GM12878 (cell line): ENCODE data around the gene CD58. TPM values are rescaled to one million over a fixed set of nuclear protein-coding genes. Genes with fewer than 3 reads are reported as not detected.

Experiments
- ATAC-seq: fragments of 200-7000 bp; cut with Tn5 transposase; 3 replicates; pipeline ENCODE4 v1.9.1; 2020; ENCODE audit warnings: mild to moderate bottlenecking, moderate library complexity
- BruUV-seq: library from RNA; stranded (reverse); fragments of 400-500 nt; replicated peaks from 2 replicates; lab custom pipeline; 2021; lab: Mats Ljungman, UMichigan
- CTCF ChIA-PET: fragments of 300-600 bp; sonication (Branson Sonifier 250); formaldehyde crosslinking; extraction: SDS; loops from one replicate; lab custom pipeline; 2021; ENCODE audit warnings: inconsistent platforms; lab: Yijun Ruan, JAX
- POLR2A ChIA-PET: fragments of 350-600 bp; formaldehyde crosslinking; extraction: SDS; loops from one replicate; lab custom pipeline; 2021; ENCODE audit warnings: inconsistent platforms; lab: Charles Lee
- RAD21 ChIA-PET: fragments of 300-600 bp; sonication (Branson Sonifier 250); formaldehyde crosslinking; loops from one replicate; lab custom pipeline; 2023; ENCODE audit warnings: antibody characterized with exemption; ENCODE audit not compliant: unreplicated experiment; lab: Charles Lee
- SMC1A ChIA-PET: fragments of 300-600 bp; sonication (Branson Sonifier 250); formaldehyde crosslinking; loops from one replicate; lab custom pipeline; 2023; ENCODE audit not compliant: unreplicated experiment, uncharacterized antibody; lab: Charles Lee
- DNase-seq: peaks from one replicate; pipeline ENCODE4 v3.0.0-alpha.2; 2011; ENCODE audit warnings: low read depth, low spot score
- FAIRE-seq: peaks from 3 replicates; lab custom pipeline; 2011; peaks lifted over from hg19 to GRCh38; lab: Jason Lieb, UNC
- H2AFZ ChIP-seq: 2 replicates; pipeline ENCODE4 v1.6.0; 2011; ENCODE audit warnings: low read depth, low read length, control low read depth; ENCODE audit not compliant: control insufficient read depth
- H3K27ac ChIP-seq: 2 replicates; pipeline ENCODE4 v1.5.1; 2011; ENCODE audit warnings: control low read depth; ENCODE audit not compliant: control insufficient read depth, insufficient read depth
- H3K27me3 ChIP-seq, 2 experiments: replicated peaks in 1 of 2; 2 replicates each; pipeline versions ENCODE4 v1.6.0 to v1.6.1; 2011; ENCODE audit warnings: low read length in 1 of 2; ENCODE audit not compliant: control insufficient read depth in 2 of 2, insufficient read depth in 2 of 2
- H3K36me3 ChIP-seq, 2 experiments: 2 replicates each; pipeline ENCODE4 v1.5.1; 2011; ENCODE audit warnings: low read length in 1 of 2; ENCODE audit not compliant: control insufficient read depth in 2 of 2, insufficient read depth in 2 of 2
- H3K4me1 ChIP-seq: 2 replicates; pipeline ENCODE4 v1.6.1; 2011; ENCODE audit warnings: mild to moderate bottlenecking, low read length, moderate library complexity, mixed read lengths; ENCODE audit not compliant: control insufficient read depth, insufficient read depth
- H3K4me2 ChIP-seq: 2 replicates; pipeline ENCODE4 v1.6.0; 2011; ENCODE audit warnings: control low read depth; ENCODE audit not compliant: control insufficient read depth, insufficient read depth
- H3K4me3 ChIP-seq: fragments of 200-600 bp; sonication (generic); 2 replicates; pipeline ENCODE4 v1.5.1; 2016
- H3K79me2 ChIP-seq: 2 replicates; pipeline ENCODE4 v1.6.0; 2011; ENCODE audit warnings: low read length; ENCODE audit not compliant: control insufficient read depth, insufficient read depth
- H3K9ac ChIP-seq: 2 replicates; pipeline ENCODE4 v1.8.0; 2011; ENCODE audit warnings: low read length, control low read depth, mixed read lengths; ENCODE audit not compliant: control insufficient read depth, insufficient read depth
- H3K9me3 ChIP-seq: replicated peaks from 3 replicates; pipeline ENCODE4 v1.5.1; 2011; ENCODE audit warnings: mild to moderate bottlenecking, low read length; ENCODE audit not compliant: control insufficient read depth, insufficient read depth
- H4K20me1 ChIP-seq: 2 replicates; pipeline ENCODE4 v1.6.0; 2011; ENCODE audit not compliant: control insufficient read depth, insufficient read depth
- ATF7 ChIP-seq: fragments of 450-650 bp; IDR thresholded peaks from 2 replicates; pipeline ENCODE4 v1.6.1; 2016; ENCODE audit warnings: low read depth, mild to moderate bottlenecking
- BCL11A ChIP-seq: IDR thresholded peaks from 2 replicates; pipeline ENCODE4 v1.6.1; 2011; ENCODE audit warnings: low read depth, low read length
- CREB1 ChIP-seq: IDR thresholded peaks from 2 replicates; pipeline ENCODE4 v1.6.1; 2012; ENCODE audit warnings: low read depth, mild to moderate bottlenecking, inconsistent platforms
- CREM ChIP-seq: IDR thresholded peaks from 2 replicates; pipeline ENCODE4 v1.6.1; 2014; ENCODE audit warnings: antibody characterized with exemption, low read depth
- DPF2 ChIP-seq: fragments of 450-650 bp; IDR thresholded peaks from 2 replicates; pipeline ENCODE4 v1.6.1; 2017; ENCODE audit warnings: mild to moderate bottlenecking
- EP300 ChIP-seq, 2 experiments: fragments of 150-350 bp in 1 of 2; IDR thresholded peaks; 2 replicates each; pipeline ENCODE4 v1.6.1; 2011 to 2012; ENCODE audit warnings: low read depth in 2 of 2, low read length in 2 of 2, borderline replicate concordance in 1 of 2, improper control_type of control experiment in 1 of 2, inconsistent platforms in 1 of 2; ENCODE audit not compliant: control insufficient read depth in 1 of 2
- HDGF ChIP-seq: fragments of 450-650 bp; IDR thresholded peaks from 2 replicates; pipeline ENCODE4 v1.6.1; 2016; ENCODE audit warnings: antibody characterized with exemption
- JUNB ChIP-seq: IDR thresholded peaks from 2 replicates; pipeline ENCODE4 v1.6.1; 2016; ENCODE audit warnings: antibody characterized with exemption, mild to moderate bottlenecking
- MEF2A ChIP-seq: IDR thresholded peaks from 2 replicates; pipeline ENCODE4 v1.6.1; 2011; ENCODE audit warnings: low read depth, mild to moderate bottlenecking, low read length, moderate library complexity; ENCODE audit not compliant: insufficient read depth
- MTA3 ChIP-seq: IDR thresholded peaks from 2 replicates; pipeline ENCODE4 v1.6.1; 2012; ENCODE audit warnings: low read length, inconsistent platforms, borderline replicate concordance
- MXI1 ChIP-seq: fragments of 150-350 bp; IDR thresholded peaks from 2 replicates; pipeline ENCODE4 v1.6.1; 2011; ENCODE audit warnings: low read depth, mild to moderate bottlenecking, inconsistent platforms, low read length, improper control_type of control experiment
- RELB ChIP-seq: fragments of 450-650 bp; IDR thresholded peaks from 2 replicates; pipeline ENCODE4 v1.6.1; 2017; ENCODE audit warnings: low read depth, mild to moderate bottlenecking, moderate library complexity
- RUNX3 ChIP-seq: IDR thresholded peaks from 2 replicates; pipeline ENCODE4 v1.6.1; 2012; ENCODE audit warnings: low read length, inconsistent platforms
- USF2 ChIP-seq: IDR thresholded peaks from 2 replicates; pipeline ENCODE4 v1.6.1; 2011; ENCODE audit warnings: low read depth, low read length, improper control_type of control experiment, borderline replicate concordance
- ZBED1 ChIP-seq: IDR thresholded peaks from 2 replicates; pipeline ENCODE4 v1.6.1; 2016; ENCODE audit warnings: borderline replicate concordance
- WGBS: methylation state at CpG from one replicate; pipeline ENCODE4 v1.1.6; 2016; ENCODE audit warnings: low lambda C conversion rate; ENCODE audit not compliant: insufficient replicate concordance, insufficient coverage; ENCODE audit errors: missing lambda C conversion rate; 5-methylcytosine and 5-hydroxymethylcytosine counted together
- in situ Hi-C: fragments of 300-500 bp; cut with MboI; formaldehyde crosslinking; loops from 9 replicates; pipeline ENCODE4 v1.14.3; 2018; ENCODE audit warnings: mixed read lengths
- intact Hi-C: fragments of 100-400 bp; cut with micrococcal nuclease; formaldehyde crosslinking; loops from one replicate; pipeline ENCODE4 v1.14.2; 2022; ENCODE audit not compliant: unreplicated experiment
- polyA plus RNA-seq, 11 experiments: library from polyadenylated mRNA; depleted of rRNA in 4 of 11; unstranded in 6 of 11; stranded (reverse) in 5 of 11; fragments of >200 nt; fragmentation: Nextera tagmentation in 4 of 11; fragmentation: Illumina TruSeq in 1 of 11; extraction: Ambion mirVana in 4 of 11; extraction: Trizol in 1 of 11; gene quantifications; 1 replicate in 1 of 11; 2 replicates in 10 of 11; pipeline versions ENCODE4 v1.2.1 to v1.2.3, GENCODE V29; 2011 to 2016; ENCODE audit warnings: inconsistent platforms in 2 of 11, missing spikeins in 2 of 11, low read depth in 1 of 11
- total RNA-seq, 4 experiments: library from RNA; depleted of rRNA in 3 of 4; stranded (reverse); fragments of >200 nt in 3 of 4; fragmentation: Illumina TruSeq in 1 of 4; extraction: Trizol in 1 of 4; gene quantifications; 2 replicates each; pipeline versions ENCODE4 v1.2.1 to v1.2.3, GENCODE V29; 2013 to 2021

Gene CD58
- total and polyA plus RNA-seq, 10 of the 15 experiments (the other 5 are each of a cell fraction or from before 2014, with no cell fraction given), result 70.4 to 252 (median 129) TPM

- TF ChIP-seq MXI1, result no peak
- TF ChIP-seq, all 136 proteins: peak for 14
Observed at GRCh38 chr1:116568662-116569380, 2.0 kb downstream of the CD58 start (continued).

- H3K36me3 ChIP-seq, result peaks cover 6 to 12% of the 10 kb centered on the region in 2 experiments
- FAIRE-seq (peak; percentile 44), ATAC-seq (peak; percentile 13), DNase-seq (no peak)
- peak overlapping the region; percentile 98 for H3K4me2 ChIP-seq
- H3K27me3 ChIP-seq, result no peaks in the 10 kb centered on the region
- ChIA-PET CTCF (interaction anchor here (0.9 to 2.6 kb wide), 10 partner anchors 10 to 429 kb away, joined by 3 to 30 read pairs (median 4); no protein-coding TSS in a partner anchor), SMC1A (interaction anchor here (0.7 to 2.8 kb wide), 19 partner anchors 10 to 492 kb away, joined by 3 to 65 read pairs (median 4); partner anchors contain the start of gene TTF2), POLR2A (interaction anchor here (0.6 to 7.0 kb wide), 12 partner anchors 10 to 492 kb away, joined by 3 to 95 read pairs (median 8); partner anchors contain the start of gene TTF2), RAD21 (interaction anchor here (0.7 to 3.7 kb wide), 22 partner anchors 10 to 492 kb away, joined by 3 to 50 read pairs (median 4); partner anchors contain the start of gene TTF2)
- no peaks in the 10 kb centered on the region for H4K20me1 ChIP-seq
- TSS peak; percentile 31 for BruUV-seq
- 0% methylated on average over 4 of the region's 4 CpGs for WGBS
- peak overlapping the region; percentile 97 for H3K4me3 ChIP-seq
- H3K4me1 ChIP-seq, result peaks cover 28% of the 10 kb centered on the region
- intact Hi-C loops, result loop anchor here (1.0 to 2.0 kb wide), 3 partner anchors 8 to 63 kb away; no protein-coding TSS in a partner anchor
- peaks cover 87% of the 10 kb centered on the region for H3K79me2 ChIP-seq
- peaks cover 21% of the 10 kb centered on the region; the same call in 2 of the 3 replicates for H3K9me3 ChIP-seq
- H3K9ac ChIP-seq, result peak overlapping the region; percentile 94
- no peak overlapping the region for H2AFZ ChIP-seq
- in situ Hi-C loops, result loop anchor here (25.0 kb wide), 1 partner anchor 1094 kb away; no protein-coding TSS in a partner anchor
- peak overlapping the region; percentile 95 for H3K27ac ChIP-seq
- TF ChIP-seq RUNX3 (peak; percentile 36), DPF2 (peak; percentile 54; the same call in 1 of the 2 replicates), CREM (peak; percentile 38), USF2 (no peak; the same call in 1 of the 2 replicates), HDGF (peak; percentile 73), BCL11A (0 out of 2 replicates have a peak, but pooled peaks have one; percentile 52), MEF2A (peak; percentile 69; the same call in 1 of the 2 replicates), JUNB (peak; percentile 89), MTA3 (peak; percentile 74), CREB1 (0 out of 2 replicates have a peak, but pooled peaks have one; percentile 10), ATF7 (peak; percentile 67), RELB (peak; percentile 64), ZBED1 (peak; percentile 82; the same call in 1 of the 2 replicates), EP300 (IDR thresholded peaks at IDR 0.05; ENCODE audit: borderline replicate concordance in 1 of 2, control insufficient read depth in 1 of 2, low read depth in 2 of 2, low read length in 2 of 2) (peak; percentile 84 to 95)
Observed at GRCh38 chr1:116567790-116568661, 2.8 kb downstream of the CD58 start.
